HG02970 (cell line): Measurements from ENCODE around the gene ACSM3.
"Not testable (repeated sequence)": the region's sequence is repeated elsewhere in the genome, so short reads cannot be mapped to it uniquely, and the experiment has no call there.

ENCODE experiments used
- ATAC-seq: cut with Tn5 transposase; IDR thresholded peaks from one replicate; pipeline ENCODE4 v1.9.1; 2021; ENCODE audit warnings: mild to moderate bottlenecking, moderate library complexity, moderate number of reproducible peaks; ENCODE audit not compliant: unreplicated experiment, low FRiP score

ACSM3 gene

GRCh38 chr16:20763461-20764232 lies at the start of gene ACSM3:
TSS of gene ACSM3 (plus strand) at chr16:20764014. CDS start at chr16:20770035, 6,021 bp downstream.
- peak; percentile 98 for ATAC-seq

GRCh38 chr16:20717718-20718117 lies 46.1 kb upstream of the ACSM3 start:
- not testable (repeated sequence) for ATAC-seq

GRCh38 chr16:20720251-20720650 lies 43.6 kb upstream of the ACSM3 start:
- no peak for ATAC-seq

GRCh38 chr16:20726661-20727060 lies 37.2 kb upstream of the ACSM3 start:
- ATAC-seq, result no peak

GRCh38 chr16:20727181-20727580 lies 36.6 kb upstream of the ACSM3 start:
- ATAC-seq, result no peak

GRCh38 chr16:20729141-20729540 lies 34.7 kb upstream of the ACSM3 start:
- ATAC-seq, result no peak

- ATAC-seq, result no peak
Measured at GRCh38 chr16:20734056-20734455, 29.8 kb upstream of the ACSM3 start.

- ATAC-seq, result no peak
Measured at GRCh38 chr16:20734782-20735181, 29.0 kb upstream of the ACSM3 start.

GRCh38 chr16:20735490-20735889 lies 28.3 kb upstream of the ACSM3 start:
- no peak for ATAC-seq

- ATAC-seq, result no peak
Measured at GRCh38 chr16:20740007-20740883, 23.6 kb upstream of the ACSM3 start.

- ATAC-seq, result peak; percentile 65
Measured at GRCh38 chr16:20740901-20741521, 22.8 kb upstream of the ACSM3 start.

- peak; percentile 85 for ATAC-seq
Measured at GRCh38 chr16:20741554-20742285, 22.1 kb upstream of the ACSM3 start, which contains the start of gene THUMPD1. TSS of gene THUMPD1 (minus strand) at chr16:20741818. CDS start at chr16:20741739, 79 bp downstream.

- no peak for ATAC-seq
Measured at GRCh38 chr16:20743591-20743990, 20.2 kb upstream of the ACSM3 start.

GRCh38 chr16:20744922-20745440 lies 18.8 kb upstream of the ACSM3 start:
- no peak for ATAC-seq

GRCh38 chr16:20746461-20746860 lies 17.4 kb upstream of the ACSM3 start:
- no peak for ATAC-seq

GRCh38 chr16:20747030-20747816 lies 16.6 kb upstream of the ACSM3 start:
- ATAC-seq, result no peak

GRCh38 chr16:20749474-20749873 lies 14.3 kb upstream of the ACSM3 start:
- no peak for ATAC-seq

GRCh38 chr16:20750558-20750957 lies 13.3 kb upstream of the ACSM3 start:
- ATAC-seq, result no peak

- no peak for ATAC-seq
Measured at GRCh38 chr16:20753727-20754126, 10.1 kb upstream of the ACSM3 start.
